Cardiac atrium fibroblast (primary cell): ENCODE data around the gene PEX26. TPM values are rescaled to one million over a fixed set of nuclear protein-coding genes. Genes with fewer than 3 reads are reported as not detected.

Experiments used
- total RNA-seq: library from RNA; depleted of rRNA; stranded (reverse); fragments of >200 nt; gene quantifications from 2 replicates; pipeline ENCODE4 v1.2.3, GENCODE V29; 2015

The PEX26 gene
- total RNA-seq, result 7.2 and 20.6 TPM in 2 replicates

GRCh38 chr22:18077639-18078328 is at the start of gene PEX26:
Gene PEX26, plus strand, starts transcription at chr22:18077990. Its CDS starts 387 bp downstream, at chr22:18078377.

GRCh38 chr22:18110194-18110953 is 32.6 kb downstream of the PEX26 start, which contains the start of gene TUBA8:
Gene TUBA8, plus strand, starts transcription at chr22:18110809. Its CDS starts 57 bp downstream, at chr22:18110866.

Other genes with a start within 250 kb of the PEX26 start
- gene MICAL3, start 53.4 kb upstream of the PEX26 start, total RNA-seq, result 8.4 and 10.3 TPM in 2 replicates
- gene TUBA8, start 32.8 kb downstream of the PEX26 start, total RNA-seq, result 0.72 and 0.97 TPM in 2 replicates
- 2.5 and 5.3 TPM in 2 replicates for gene USP18, start 72.2 kb downstream of the PEX26 start, total RNA-seq